Fibroblast of the aortic adventitia (primary cell): ENCODE measurements around the gene TRRAP. TPM values are rescaled to one million over a fixed set of nuclear protein-coding genes. Genes with fewer than 3 reads are reported as not detected.
A peak's percentile ranks its signal among the peaks of the same experiment; 100 is the strongest.

Experiments used
- DNase-seq: peaks from one replicate; pipeline ENCODE4 v3.0.0-alpha.2; 2010; ENCODE audit warnings: low read depth
- H3K4me3 ChIP-seq: 2 replicates; pipeline ENCODE4 v1.5.1; 2011; ENCODE audit warnings: low read depth, mild to moderate bottlenecking, control low read depth, low read length, moderate library complexity
- total RNA-seq: library from RNA; depleted of rRNA; stranded (reverse); fragments of >200 nt; gene quantifications from 2 replicates; pipeline ENCODE4 v1.2.3, GENCODE V29; 2012; ENCODE audit warnings: low replicate concordance
- TF ChIP-seq, protein P1 (sequence below): IDR thresholded peaks from 2 replicates; pipeline ENCODE4 v1.5.1; 2011; ENCODE audit warnings: mild to moderate bottlenecking, low read length, control low read depth, inconsistent platforms; ENCODE audit not compliant: insufficient read depth

Gene TRRAP
- total RNA-seq, 1 donor = 17.4 TPM

DNA sequence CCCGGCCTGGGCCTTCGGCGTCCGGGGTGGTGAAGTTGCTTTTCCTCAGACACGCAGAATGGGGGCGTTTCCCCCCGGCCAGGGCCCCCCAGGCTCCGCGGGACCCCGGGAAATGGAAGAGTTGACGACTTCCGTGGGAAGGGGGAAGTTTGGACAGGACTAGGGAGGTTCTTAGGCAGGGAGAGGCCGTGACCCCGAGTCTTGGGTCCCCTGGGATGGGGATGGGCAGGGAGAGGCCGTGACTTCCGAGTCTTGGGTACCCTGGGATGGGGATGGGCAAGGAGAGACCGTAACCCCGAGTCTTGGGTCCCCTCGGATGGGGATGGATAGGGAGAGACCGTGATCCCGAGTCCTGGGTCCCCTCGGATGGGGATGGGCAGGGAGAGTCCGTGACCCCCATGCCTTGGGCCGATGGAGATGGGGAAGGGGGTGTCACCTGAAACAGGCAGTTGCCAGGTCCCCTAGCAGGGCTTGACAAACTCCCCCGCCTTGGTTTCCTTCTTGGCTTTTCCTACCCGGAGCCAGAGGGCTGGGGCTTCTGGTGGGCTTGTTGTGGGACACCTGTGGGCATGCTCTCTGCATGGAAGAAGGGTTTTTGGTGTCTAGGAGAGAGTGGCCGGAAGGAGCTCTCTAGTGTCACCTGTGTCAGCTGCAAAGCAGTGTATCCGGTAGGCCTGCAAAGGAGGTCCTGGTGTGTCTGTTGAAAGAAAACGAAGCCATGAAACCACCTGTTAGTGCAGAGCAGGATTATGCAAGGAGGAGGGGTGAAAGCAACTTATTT lies 1.1 kb downstream of the TRRAP start:
- H3K4me3 ChIP-seq = peak overlapping the region; percentile 94
- no peak for DNase-seq
- TF ChIP-seq, protein P1, sequence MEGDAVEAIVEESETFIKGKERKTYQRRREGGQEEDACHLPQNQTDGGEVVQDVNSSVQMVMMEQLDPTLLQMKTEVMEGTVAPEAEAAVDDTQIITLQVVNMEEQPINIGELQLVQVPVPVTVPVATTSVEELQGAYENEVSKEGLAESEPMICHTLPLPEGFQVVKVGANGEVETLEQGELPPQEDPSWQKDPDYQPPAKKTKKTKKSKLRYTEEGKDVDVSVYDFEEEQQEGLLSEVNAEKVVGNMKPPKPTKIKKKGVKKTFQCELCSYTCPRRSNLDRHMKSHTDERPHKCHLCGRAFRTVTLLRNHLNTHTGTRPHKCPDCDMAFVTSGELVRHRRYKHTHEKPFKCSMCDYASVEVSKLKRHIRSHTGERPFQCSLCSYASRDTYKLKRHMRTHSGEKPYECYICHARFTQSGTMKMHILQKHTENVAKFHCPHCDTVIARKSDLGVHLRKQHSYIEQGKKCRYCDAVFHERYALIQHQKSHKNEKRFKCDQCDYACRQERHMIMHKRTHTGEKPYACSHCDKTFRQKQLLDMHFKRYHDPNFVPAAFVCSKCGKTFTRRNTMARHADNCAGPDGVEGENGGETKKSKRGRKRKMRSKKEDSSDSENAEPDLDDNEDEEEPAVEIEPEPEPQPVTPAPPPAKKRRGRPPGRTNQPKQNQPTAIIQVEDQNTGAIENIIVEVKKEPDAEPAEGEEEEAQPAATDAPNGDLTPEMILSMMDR = no peak

DNA sequence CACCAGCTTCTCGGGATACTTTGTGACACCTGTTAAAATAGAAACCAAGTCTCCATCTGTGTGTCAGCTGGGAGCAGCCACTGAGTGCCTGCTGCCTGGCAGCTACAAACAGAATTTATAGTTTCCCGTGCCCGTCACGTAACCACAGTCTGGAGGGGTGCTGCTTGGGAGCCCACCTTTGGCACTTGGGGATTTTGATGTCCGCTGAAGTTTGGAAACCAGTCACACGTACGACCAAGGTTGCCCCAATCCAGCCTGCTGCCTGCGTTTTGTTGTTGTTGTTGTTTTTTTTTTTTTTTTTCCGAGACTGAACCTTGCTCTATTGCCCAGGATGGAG lies 1.6 kb downstream of the TRRAP start:
- DNase-seq = no peak
- peak overlapping the region; percentile 94 for H3K4me3 ChIP-seq
- TF ChIP-seq, protein P1 = no peak

DNA sequence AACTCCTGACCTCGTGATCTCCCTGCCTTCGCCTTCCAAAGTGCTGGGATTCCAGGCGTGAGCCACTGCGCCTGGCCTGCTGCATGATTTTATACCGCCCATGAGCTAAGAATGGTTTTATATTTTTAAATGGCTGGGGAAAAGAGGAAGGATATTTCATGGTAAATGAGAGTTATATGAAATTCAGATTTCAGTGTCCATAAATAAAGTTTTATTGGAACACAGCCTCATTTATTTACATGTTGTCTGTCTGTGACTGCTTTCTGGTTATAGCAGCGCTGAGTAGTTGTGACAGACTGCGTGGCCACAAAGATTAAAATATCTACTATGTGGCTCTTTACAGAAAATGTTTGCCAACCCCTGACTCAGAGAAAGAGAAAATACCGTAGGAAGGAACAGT lies 2.2 kb downstream of the TRRAP start:
- DNase-seq = no peak
- TF ChIP-seq, protein P1 = no peak

DNA sequence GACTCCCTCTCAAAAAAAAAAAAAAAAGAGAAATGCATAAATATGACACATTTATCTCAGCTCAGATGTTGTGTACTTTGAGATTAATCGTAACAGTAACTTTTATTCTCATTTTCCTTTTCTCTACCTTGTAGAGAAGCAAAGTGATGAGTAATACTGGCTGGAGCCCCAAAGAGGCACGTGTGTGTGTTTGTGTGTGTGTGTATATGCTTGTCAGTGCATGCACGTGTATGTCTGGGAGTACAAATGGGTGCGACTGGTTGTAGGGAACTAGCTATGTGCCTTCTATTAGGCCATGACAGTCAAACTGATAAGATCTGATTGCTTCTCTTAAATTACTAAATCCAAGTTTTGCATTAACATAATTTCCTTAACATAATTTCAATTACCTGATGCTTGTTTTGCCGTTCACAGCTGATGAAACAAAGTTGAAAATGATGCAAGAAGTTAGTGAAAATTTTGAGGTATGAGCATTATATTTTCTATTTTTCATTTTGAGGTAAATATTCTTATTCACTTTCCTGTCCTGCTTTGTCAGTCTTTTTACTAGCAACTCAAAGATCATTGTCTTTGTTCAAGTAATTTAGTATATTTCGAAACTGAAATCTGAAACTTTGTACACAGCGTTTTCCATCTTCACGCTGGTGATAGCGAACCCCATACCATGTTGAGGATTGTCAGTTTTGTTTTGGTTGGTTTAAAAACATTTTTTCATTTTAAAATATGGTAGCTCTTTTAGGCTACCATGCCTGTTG lies 3.4 kb downstream of the TRRAP start:
- DNase-seq = no peak
- TF ChIP-seq, protein P1 = no peak
- H3K4me3 ChIP-seq = no peak overlapping the region

More for the DNA sequence above, 2.2 kb downstream of the TRRAP start:
- no peak overlapping the region for H3K4me3 ChIP-seq

DNA sequence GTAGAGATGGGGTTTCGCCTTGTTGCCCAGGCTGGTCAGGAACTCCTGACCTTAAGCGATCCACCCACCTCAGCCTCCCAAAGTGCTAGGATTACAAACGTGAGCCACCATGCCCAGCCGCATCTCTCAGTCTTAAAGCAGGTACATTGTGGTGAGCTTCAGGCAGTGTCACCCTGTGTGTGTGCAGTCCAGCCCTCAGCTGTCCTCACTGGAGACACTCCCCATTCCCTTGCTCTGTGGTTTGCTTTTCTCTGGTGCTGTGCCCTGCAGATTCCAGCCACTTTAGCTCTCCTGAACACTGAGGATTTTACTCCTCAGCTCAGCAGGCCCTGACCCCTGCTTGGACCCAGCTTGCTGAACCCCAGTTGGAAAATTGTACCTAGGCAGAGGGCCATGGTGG lies 6.1 kb downstream of the TRRAP start:
- TF ChIP-seq, protein P1 = no peak
- H3K4me3 ChIP-seq = no peak overlapping the region
- no peak for DNase-seq

DNA sequence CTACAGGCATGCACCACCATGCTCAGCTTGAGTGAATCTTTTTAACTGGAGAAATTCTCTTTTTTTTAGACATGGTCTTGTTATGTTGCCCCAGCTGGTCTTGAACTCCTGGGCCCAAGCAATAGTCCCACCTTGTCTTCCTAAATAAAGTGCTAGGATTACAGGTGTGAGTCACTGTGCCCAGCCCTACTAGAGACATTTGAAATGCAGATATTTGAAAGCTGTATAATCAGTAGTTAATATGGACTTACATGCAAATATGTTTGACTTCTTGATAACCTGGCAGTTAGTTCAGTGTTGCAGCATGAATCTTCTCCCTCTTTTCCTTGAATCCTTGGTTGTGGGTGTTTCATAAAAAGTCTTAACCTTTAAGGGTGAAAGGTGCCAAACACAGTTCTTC lies 8.7 kb downstream of the TRRAP start:
- TF ChIP-seq, protein P1 = no peak
- H3K4me3 ChIP-seq = no peak overlapping the region
- no peak for DNase-seq

DNA sequence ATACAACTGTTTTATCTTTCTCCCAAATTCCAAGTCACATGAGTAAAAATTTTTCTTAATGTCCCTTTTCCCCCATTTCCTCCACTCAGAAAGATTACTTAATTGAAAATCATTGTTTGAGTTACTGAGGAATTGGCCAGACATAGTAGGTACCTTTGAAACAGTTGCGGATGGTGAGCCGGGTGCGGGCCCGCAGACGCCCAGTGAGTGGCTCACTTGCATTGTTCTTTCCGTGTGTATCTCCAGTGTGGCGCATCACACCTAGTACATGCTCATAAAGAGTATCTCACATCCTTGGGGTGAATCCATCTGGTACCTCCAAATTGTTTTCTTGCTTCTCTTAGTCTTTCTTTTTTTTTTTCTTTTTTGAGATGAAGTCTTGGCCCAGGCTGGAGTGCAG lies 14.3 kb downstream of the TRRAP start:
- no peak overlapping the region for H3K4me3 ChIP-seq
- no peak for DNase-seq
- TF ChIP-seq, protein P1 = no peak
